ENCODE measurements around the gene PTX4. TPM values are rescaled to one million over a fixed set of nuclear protein-coding genes. Genes with fewer than 3 reads are reported as not detected.

PTX4 gene
- polyA plus RNA-seq, 3 donors: 0.19 TPM; not detected in 2

GRCh38 chr16:1511662-1512569 is 23.2 kb upstream of the PTX4 start:
- Mint-ChIP-seq H3K27me3 (ENCODE audit: low read depth in 3 of 3) (peaks cover 0 to 3% (median 0%) of the 10 kb centered on the region in 3 donors), H3K36me3 (peaks cover 19 to 43% of the 10 kb centered on the region in 2 donors), H3K4me1 (no peaks in the 10 kb centered on the region), H3K4me3 (no peak overlapping the region), H3K9me3 (peaks cover 8 to 28% (median 19%) of the 10 kb centered on the region in 7 donors), H3K27ac (no peak overlapping the region)
- Histone ChIP-seq H3K4me2 (replicated peaks; ENCODE audit: extremely low read depth, low read length, poor library complexity, severe bottlenecking) (no peak overlapping the region), H3K9me3 (replicated peaks in 1 of 2; ENCODE audit: control insufficient read depth in 1 of 2, insufficient read depth in 1 of 2, low read length in 2 of 2) (peaks cover 0 to 17% of the 10 kb centered on the region in 2 donors), H2AFZ (ENCODE audit: insufficient read depth, low read depth, low read length, poor library complexity, severe bottlenecking) (no peak overlapping the region), H4K20me1 (ENCODE audit: insufficient read depth, low read length) (no peaks in the 10 kb centered on the region), H3K79me2 (ENCODE audit: insufficient read depth, low read length) (no peaks in the 10 kb centered on the region), H3K9ac (ENCODE audit: insufficient read depth, low read length, poor library complexity, severe bottlenecking) (no peak overlapping the region), H3K27me3 (ENCODE audit: control insufficient read depth in 2 of 2, insufficient read depth in 2 of 2, low read length in 2 of 2) (no peaks in the 10 kb centered on the region), H3K4me3 (replicated peaks in 1 of 3; ENCODE audit: low read depth in 2 of 3, low read length in 3 of 3) (no peak overlapping the region), H3K27ac (ENCODE audit: low read depth in 1 of 2, low read length in 2 of 2) (no peak overlapping the region), H3K4me1 (ENCODE audit: control insufficient read depth in 1 of 2, insufficient read depth in 2 of 2, low read length in 2 of 2) (no peaks in the 10 kb centered on the region), H3K36me3 (replicated peaks in 1 of 2; ENCODE audit: control insufficient read depth in 1 of 2, insufficient read depth in 2 of 2, low read length in 2 of 2) (peaks cover 26 to 38% of the 10 kb centered on the region in 2 donors)
- no peak for TF ChIP-seq CTCF (IDR thresholded peaks at IDR 0.05)
- 52% methylated on average over 15 of the region's 30 CpGs for WGBS (ENCODE audit: insufficient coverage)
- DNase-seq: no peak
- intact Hi-C loops (cut with micrococcal nuclease): no loop called here

- Histone ChIP-seq H2AFZ (ENCODE audit: insufficient read depth, low read depth, low read length, poor library complexity, severe bottlenecking) (no peak overlapping the region), H3K27me3 (ENCODE audit: control insufficient read depth in 2 of 2, insufficient read depth in 2 of 2, low read length in 2 of 2) (no peaks in the 10 kb centered on the region), H3K79me2 (ENCODE audit: insufficient read depth, low read length) (no peaks in the 10 kb centered on the region), H4K20me1 (ENCODE audit: insufficient read depth, low read length) (no peaks in the 10 kb centered on the region), H3K27ac (ENCODE audit: low read depth in 1 of 2, low read length in 2 of 2) (no peak overlapping the region), H3K9ac (ENCODE audit: insufficient read depth, low read length, poor library complexity, severe bottlenecking) (no peak overlapping the region), H3K4me2 (replicated peaks; ENCODE audit: extremely low read depth, low read length, poor library complexity, severe bottlenecking) (no peak overlapping the region), H3K4me1 (ENCODE audit: control insufficient read depth in 1 of 2, insufficient read depth in 2 of 2, low read length in 2 of 2) (no peaks in the 10 kb centered on the region), H3K4me3 (replicated peaks in 1 of 3; ENCODE audit: low read depth in 2 of 3, low read length in 3 of 3) (no peak overlapping the region), H3K9me3 (replicated peaks in 1 of 2; ENCODE audit: control insufficient read depth in 1 of 2, insufficient read depth in 1 of 2, low read length in 2 of 2) (peaks cover 0 to 17% of the 10 kb centered on the region in 2 donors), H3K36me3 (replicated peaks in 1 of 2; ENCODE audit: control insufficient read depth in 1 of 2, insufficient read depth in 2 of 2, low read length in 2 of 2) (peaks cover 33 to 48% of the 10 kb centered on the region in 2 donors)
- Mint-ChIP-seq H3K9me3 (peaks cover 8 to 28% (median 19%) of the 10 kb centered on the region in 7 donors), H3K27me3 (ENCODE audit: low read depth in 3 of 3) (peaks cover 0 to 3% (median 0%) of the 10 kb centered on the region in 3 donors), H3K4me1 (no peaks in the 10 kb centered on the region), H3K36me3 (peaks cover 24 to 48% of the 10 kb centered on the region in 2 donors), H3K4me3 (no peak overlapping the region), H3K27ac (peak overlapping the region in 1 of 7 donors; percentile 68)
- intact Hi-C loops (cut with micrococcal nuclease): no loop called here
- DNase-seq: no peak
- TF ChIP-seq CTCF (IDR thresholded peaks at IDR 0.05): no peak
- 97% methylated on average over 25 of the region's 26 CpGs for WGBS (ENCODE audit: insufficient coverage)
Observed at GRCh38 chr16:1510941-1511351, 22.2 kb upstream of the PTX4 start.

All from CD14-positive monocyte (primary cell).